Measurements from ENCODE around the gene LST1.

DNA sequence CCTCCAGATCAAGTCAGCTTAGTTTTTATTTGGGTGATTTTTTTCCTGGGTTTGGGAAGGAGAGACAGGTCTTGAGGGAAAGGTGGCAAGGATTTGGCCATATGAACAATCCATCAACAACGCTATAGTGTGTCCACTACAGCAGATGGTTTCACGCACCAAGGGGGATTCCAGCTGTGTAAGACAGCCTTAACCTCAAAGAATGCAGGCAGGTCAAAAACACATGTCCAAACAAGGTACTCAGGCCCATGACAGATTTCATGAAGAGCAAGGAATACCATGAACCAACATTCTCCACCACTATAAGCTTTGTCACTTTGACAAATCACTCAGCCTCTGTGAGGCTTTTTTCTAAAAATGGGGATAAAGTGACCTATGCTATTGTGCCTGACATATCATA lies 30.9 kb downstream of the LST1 start:
- TF ChIP-seq, protein P1, sequence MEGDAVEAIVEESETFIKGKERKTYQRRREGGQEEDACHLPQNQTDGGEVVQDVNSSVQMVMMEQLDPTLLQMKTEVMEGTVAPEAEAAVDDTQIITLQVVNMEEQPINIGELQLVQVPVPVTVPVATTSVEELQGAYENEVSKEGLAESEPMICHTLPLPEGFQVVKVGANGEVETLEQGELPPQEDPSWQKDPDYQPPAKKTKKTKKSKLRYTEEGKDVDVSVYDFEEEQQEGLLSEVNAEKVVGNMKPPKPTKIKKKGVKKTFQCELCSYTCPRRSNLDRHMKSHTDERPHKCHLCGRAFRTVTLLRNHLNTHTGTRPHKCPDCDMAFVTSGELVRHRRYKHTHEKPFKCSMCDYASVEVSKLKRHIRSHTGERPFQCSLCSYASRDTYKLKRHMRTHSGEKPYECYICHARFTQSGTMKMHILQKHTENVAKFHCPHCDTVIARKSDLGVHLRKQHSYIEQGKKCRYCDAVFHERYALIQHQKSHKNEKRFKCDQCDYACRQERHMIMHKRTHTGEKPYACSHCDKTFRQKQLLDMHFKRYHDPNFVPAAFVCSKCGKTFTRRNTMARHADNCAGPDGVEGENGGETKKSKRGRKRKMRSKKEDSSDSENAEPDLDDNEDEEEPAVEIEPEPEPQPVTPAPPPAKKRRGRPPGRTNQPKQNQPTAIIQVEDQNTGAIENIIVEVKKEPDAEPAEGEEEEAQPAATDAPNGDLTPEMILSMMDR (conservative IDR thresholded peaks at IDR 0.05 in 1 of 2, IDR thresholded peaks at IDR 0.05 in 1 of 2; ENCODE audit: low read depth in 1 of 2, low read length in 2 of 2) = no peak
- TF ChIP-seq EZH2 (IDR thresholded peaks at IDR 0.05; ENCODE audit: low read length, missing control alignments) = no peak
